DND-41 (cell line): ENCODE data around the gene NUDCD3.

Experiments
- ATAC-seq: fragments of 200-7000 bp; cut with Tn5 transposase; 3 replicates; pipeline ENCODE4 v1.9.1; 2021; ENCODE audit warnings: low read depth; ENCODE audit not compliant: insufficient read depth
- DNase-seq: peaks from one replicate; pipeline ENCODE4 v3.0.0-alpha.2; 2020
- H2AFZ ChIP-seq: 2 replicates; pipeline ENCODE4 v1.6.0; 2012; ENCODE audit warnings: low read depth, low read length
- H3K27ac ChIP-seq: 2 replicates; pipeline ENCODE4 v1.5.1; 2012; ENCODE audit warnings: low read length, inconsistent platforms
- H3K27me3 ChIP-seq: fragments of 200-600 bp; sonication (generic); 2 replicates; pipeline ENCODE4 v1.6.0; 2012; ENCODE audit warnings: low read length, mild to moderate bottlenecking, inconsistent platforms; ENCODE audit not compliant: insufficient read depth, poor library complexity
- H3K36me3 ChIP-seq: 2 replicates; pipeline ENCODE4 v1.5.1; 2012; ENCODE audit warnings: low read length, inconsistent platforms; ENCODE audit not compliant: insufficient read depth
- H3K4me1 ChIP-seq: 2 replicates; pipeline ENCODE4 v1.5.1; 2012; ENCODE audit warnings: mild to moderate bottlenecking, low read length; ENCODE audit not compliant: insufficient read depth
- H3K4me2 ChIP-seq: 2 replicates; pipeline ENCODE4 v1.6.0; 2012; ENCODE audit warnings: mild to moderate bottlenecking, moderate library complexity, low read length, inconsistent platforms; ENCODE audit not compliant: insufficient read depth
- H3K4me3 ChIP-seq, 2 experiments: fragments of 200-600 bp in 1 of 2; shearing (Covaris generic) in 1 of 2; 2 replicates each; pipeline ENCODE4 v1.5.1; 2012 to 2016; ENCODE audit warnings: inconsistent platforms in 2 of 2, low read length in 2 of 2, mild to moderate bottlenecking in 2 of 2, low read depth in 1 of 2, moderate library complexity in 1 of 2
- H3K79me2 ChIP-seq: 2 replicates; pipeline ENCODE4 v1.6.0; 2012; ENCODE audit warnings: low read length, inconsistent platforms; ENCODE audit not compliant: insufficient read depth
- H3K9ac ChIP-seq: 2 replicates; pipeline ENCODE4 v1.6.0; 2012; ENCODE audit warnings: low read depth, mild to moderate bottlenecking, inconsistent platforms, low read length, moderate library complexity
- H3K9me3 ChIP-seq: 2 replicates; pipeline ENCODE4 v1.5.1; 2012; ENCODE audit warnings: low read length, moderate library complexity, mild to moderate bottlenecking, inconsistent platforms; ENCODE audit not compliant: insufficient read depth, severe bottlenecking
- H4K20me1 ChIP-seq: 2 replicates; pipeline ENCODE4 v1.6.0; 2012; ENCODE audit warnings: low read length; ENCODE audit not compliant: insufficient read depth
- CTCF ChIP-seq: IDR thresholded peaks from 2 replicates; pipeline ENCODE4 v1.5.1; 2012; ENCODE audit warnings: borderline replicate concordance, low read length, moderate library complexity, mild to moderate bottlenecking; ENCODE audit not compliant: poor library complexity, severe bottlenecking; ENCODE audit errors: extremely low read depth
- EZH2 ChIP-seq: IDR thresholded peaks from 3 replicates; pipeline ENCODE4 v1.6.1; 2012; ENCODE audit warnings: borderline replicate concordance, low read depth, mild to moderate bottlenecking, moderate library complexity, low read length, inconsistent platforms; ENCODE audit not compliant: severe bottlenecking

Gene NUDCD3

DNA sequence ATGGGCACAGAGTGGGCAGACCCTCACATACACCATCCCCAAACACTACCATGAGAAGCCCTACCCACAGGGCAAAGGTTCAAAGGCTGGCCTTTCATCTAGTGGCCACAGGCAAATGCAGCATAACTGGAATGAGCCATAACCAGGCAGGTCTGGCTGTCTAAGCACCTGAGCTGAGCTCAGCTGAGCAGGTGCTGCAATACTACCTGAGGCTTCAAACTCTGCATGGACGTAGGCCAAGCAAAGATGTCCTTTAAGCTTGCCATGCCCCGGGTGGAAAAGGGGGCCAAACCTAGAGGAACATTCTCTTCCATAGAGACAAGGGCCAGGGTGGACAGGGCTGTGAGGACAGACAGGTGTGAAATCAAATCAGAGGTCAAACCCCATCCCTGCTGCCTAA lies 99.8 kb downstream of the NUDCD3 start:
- H3K9me3 ChIP-seq, result no peaks in the 10 kb centered on the region
- H3K4me2 ChIP-seq, result no peak overlapping the region
- H3K36me3 ChIP-seq, result peaks cover 70% of the 10 kb centered on the region
- no peak overlapping the region for H3K9ac ChIP-seq
- peaks cover 17% of the 10 kb centered on the region; the same call in 1 of the 2 replicates for H4K20me1 ChIP-seq
- no peak overlapping the region for H3K4me3 ChIP-seq
- H3K27ac ChIP-seq, result no peak overlapping the region
- no peak overlapping the region for H2AFZ ChIP-seq
- H3K4me1 ChIP-seq, result no peaks in the 10 kb centered on the region
- no peaks in the 10 kb centered on the region for H3K27me3 ChIP-seq
- H3K79me2 ChIP-seq, result no peaks in the 10 kb centered on the region
- TF ChIP-seq EZH2, result no peak
- TF ChIP-seq CTCF, result no peak
- no peak for DNase-seq
- ATAC-seq, result no peak

- Histone ChIP-seq H4K20me1 (peaks cover 15% of the 10 kb centered on the region; the same call in 1 of the 2 replicates), H3K79me2 (no peaks in the 10 kb centered on the region), H3K9ac (no peak overlapping the region), H3K27me3 (no peaks in the 10 kb centered on the region), H3K4me2 (no peak overlapping the region), H2AFZ (no peak overlapping the region), H3K36me3 (peaks cover 83% of the 10 kb centered on the region), H3K4me3 (no peak overlapping the region), H3K4me1 (no peaks in the 10 kb centered on the region), H3K27ac (no peak overlapping the region), H3K9me3 (no peaks in the 10 kb centered on the region)
- ATAC-seq (no peak), DNase-seq (no peak)
- TF ChIP-seq EZH2, result no peak
- TF ChIP-seq CTCF, result no peak
These were observed 102.1 kb downstream of the NUDCD3 start for GRCh38 chr7:44388089-44388970.

DNA sequence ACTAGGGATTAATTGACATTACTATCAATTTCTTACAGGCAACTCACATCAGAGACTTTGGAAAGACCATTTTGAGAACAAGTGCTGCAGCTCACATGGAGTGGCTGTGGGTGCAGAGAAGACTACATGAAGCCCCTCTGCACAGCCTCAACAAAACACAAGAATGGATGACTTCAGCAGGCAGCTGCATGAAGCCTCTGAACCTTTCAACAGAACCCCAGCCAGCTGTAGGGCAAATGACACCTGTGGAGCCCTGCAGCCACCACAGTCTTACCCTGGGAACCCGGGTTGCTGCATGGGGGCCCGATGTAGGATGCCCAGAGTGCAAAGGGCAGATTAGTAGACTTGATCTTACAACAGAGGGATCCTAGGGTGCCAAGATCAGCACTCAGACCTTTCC lies 103.1 kb downstream of the NUDCD3 start:
- no peak overlapping the region for H3K4me3 ChIP-seq

More for the DNA sequence above, 103.1 kb downstream of the NUDCD3 start:
- Histone ChIP-seq H3K27me3 (no peaks in the 10 kb centered on the region), H3K4me2 (no peak overlapping the region), H3K36me3 (peaks cover 80% of the 10 kb centered on the region), H3K9ac (no peak overlapping the region), H2AFZ (no peak overlapping the region), H4K20me1 (peaks cover 13% of the 10 kb centered on the region; the same call in 1 of the 2 replicates), H3K9me3 (no peaks in the 10 kb centered on the region), H3K27ac (no peak overlapping the region), H3K4me1 (no peaks in the 10 kb centered on the region), H3K79me2 (no peaks in the 10 kb centered on the region)
- DNase-seq (no peak), ATAC-seq (peak; percentile 44; the same call in 1 of the 3 replicates)
- TF ChIP-seq EZH2 (no peak), CTCF (no peak)
